HG02588 (cell line): ENCODE data around the gene SPACDR.

Experiments
- ATAC-seq: cut with Tn5 transposase; IDR thresholded peaks from one replicate; pipeline ENCODE4 v1.9.1; 2021; ENCODE audit warnings: mild to moderate bottlenecking, moderate library complexity; ENCODE audit not compliant: unreplicated experiment

The SPACDR gene

DNA sequence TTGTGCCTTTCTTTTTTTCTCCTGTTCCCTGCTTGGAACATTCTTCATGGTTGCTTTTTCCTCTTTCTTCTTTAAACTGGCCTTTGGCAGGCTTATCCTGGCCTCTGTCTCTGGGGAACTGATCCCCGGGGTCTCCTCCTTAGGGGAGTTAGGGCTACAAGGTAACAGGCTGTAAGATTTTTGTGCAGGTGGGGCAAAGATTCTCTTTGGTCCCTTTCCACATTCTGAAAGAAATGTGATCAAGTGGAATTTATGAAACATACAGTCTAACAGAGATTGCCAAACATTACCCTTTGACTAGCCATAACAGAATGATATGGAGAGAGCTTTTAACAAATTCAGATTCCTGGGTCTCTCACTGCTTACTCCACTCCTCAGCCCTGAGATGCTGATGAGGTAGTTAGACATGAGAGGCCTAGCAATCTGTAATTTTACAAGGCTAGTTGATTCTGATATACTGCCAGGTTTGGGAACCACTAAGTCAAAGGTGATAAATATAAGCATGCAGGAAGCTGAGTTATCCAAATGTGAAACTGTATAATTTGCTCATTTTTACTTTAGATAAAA lies 44.3 kb downstream of the SPACDR start:
- no peak for ATAC-seq

- no peak for ATAC-seq
These were observed 45.0 kb downstream of the SPACDR start for GRCh38 chr7:100418930-100419659.

DNA sequence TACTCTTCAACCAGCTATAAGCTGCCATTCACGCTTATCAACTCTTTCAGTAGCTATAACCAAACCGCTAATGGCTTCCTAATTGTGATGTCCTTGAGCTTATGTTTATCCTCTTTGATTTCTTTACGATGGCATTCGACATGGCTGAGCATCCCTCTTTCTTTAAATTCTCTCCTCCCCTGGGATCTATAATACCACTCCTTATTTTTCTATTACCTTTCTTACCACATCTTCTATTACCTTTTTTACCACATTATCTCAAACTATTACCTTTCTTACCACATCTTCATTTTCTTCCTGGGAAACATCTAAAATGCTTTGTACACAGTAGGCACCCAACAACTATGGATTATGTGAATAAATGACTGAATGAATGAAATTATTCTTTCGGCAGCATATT lies 48.6 kb downstream of the SPACDR start:
- no peak for ATAC-seq

GRCh38 chr7:100413889-100414288 lies 50.2 kb downstream of the SPACDR start:
- ATAC-seq = no peak

GRCh38 chr7:100413346-100413745 lies 50.7 kb downstream of the SPACDR start:
- no peak for ATAC-seq

- no peak for ATAC-seq
These were observed 53.0 kb downstream of the SPACDR start for GRCh38 chr7:100411101-100411500.

GRCh38 chr7:100407285-100408180 lies 56.5 kb downstream of the SPACDR start:
- ATAC-seq = peak; percentile 51

- no peak for ATAC-seq
These were observed 57.3 kb downstream of the SPACDR start for GRCh38 chr7:100406767-100407166.
